ENCODE measurements around the gene PHIP.

GRCh38 chr6:78935553-78935952 is 142.5 kb downstream of the PHIP start:
- TF ChIP-seq POLR2A (IDR thresholded peaks at IDR 0.05; ENCODE audit: low read length): no peak
- no peak for TF ChIP-seq GATA1 (IDR thresholded peaks at IDR 0.05; ENCODE audit: low read depth, low read length)
